A549 (cell line): Measurements from ENCODE around the gene SLC17A9.

Experiments
- BHLHE40 ChIP-seq: IDR thresholded peaks from 2 replicates; pipeline ENCODE4 v1.6.1; 2012; ENCODE audit warnings: low read depth, low read length, inconsistent platforms
- CBX2 ChIP-seq: fragments of 200-600 bp; sonication (generic); IDR thresholded peaks from 2 replicates; pipeline ENCODE4 v1.6.1; 2016; ENCODE audit warnings: low read depth, mild to moderate bottlenecking, borderline replicate concordance
- CBX8 ChIP-seq: fragments of 200-600 bp; sonication (generic); IDR thresholded peaks from 2 replicates; pipeline ENCODE4 v1.6.1; 2016
- CTCF ChIP-seq: fragments of >200 bp; sonication (Bioruptor Twin); formaldehyde crosslinking; IDR thresholded peaks from 3 replicates; pipeline ENCODE4 v1.5.1; 2016
- EP300 ChIP-seq, 2 experiments: fragments of >200 bp; sonication (Bioruptor Twin); formaldehyde crosslinking; IDR thresholded peaks; 2 replicates in 1 of 2; 3 replicates in 1 of 2; pipeline ENCODE4 v1.6.1; 2016 to 2017
- HDAC2 ChIP-seq: fragments of 200-600 bp; sonication (generic); IDR thresholded peaks from 2 replicates; pipeline ENCODE4 v1.6.1; 2016
- MAFK ChIP-seq: fragments of 450-650 bp; IDR thresholded peaks from 2 replicates; pipeline ENCODE4 v1.6.1; 2014; ENCODE audit not compliant: partially characterized antibody
- SMC3 ChIP-seq: fragments of >200 bp; sonication (Bioruptor Twin); formaldehyde crosslinking; IDR thresholded peaks from 3 replicates; pipeline ENCODE4 v1.6.1; 2018; ENCODE audit warnings: inconsistent platforms
- ZC3H11A ChIP-seq: fragments of 450-650 bp; IDR thresholded peaks from 2 replicates; pipeline ENCODE4 v1.6.1; 2014; ENCODE audit warnings: antibody characterized with exemption, mild to moderate bottlenecking
- TF ChIP-seq, protein P1 (sequence below): fragments of 150-350 bp; IDR thresholded peaks from 2 replicates; pipeline ENCODE4 v1.6.1; 2014; ENCODE audit warnings: low read depth, mild to moderate bottlenecking, low read length
- TF ChIP-seq, protein P2 (sequence below): fragments of 200-600 bp; sonication (generic); IDR thresholded peaks from 2 replicates; pipeline ENCODE4 v1.6.1; 2016; ENCODE audit warnings: antibody characterized with exemption, mild to moderate bottlenecking, moderate library complexity

DNA sequence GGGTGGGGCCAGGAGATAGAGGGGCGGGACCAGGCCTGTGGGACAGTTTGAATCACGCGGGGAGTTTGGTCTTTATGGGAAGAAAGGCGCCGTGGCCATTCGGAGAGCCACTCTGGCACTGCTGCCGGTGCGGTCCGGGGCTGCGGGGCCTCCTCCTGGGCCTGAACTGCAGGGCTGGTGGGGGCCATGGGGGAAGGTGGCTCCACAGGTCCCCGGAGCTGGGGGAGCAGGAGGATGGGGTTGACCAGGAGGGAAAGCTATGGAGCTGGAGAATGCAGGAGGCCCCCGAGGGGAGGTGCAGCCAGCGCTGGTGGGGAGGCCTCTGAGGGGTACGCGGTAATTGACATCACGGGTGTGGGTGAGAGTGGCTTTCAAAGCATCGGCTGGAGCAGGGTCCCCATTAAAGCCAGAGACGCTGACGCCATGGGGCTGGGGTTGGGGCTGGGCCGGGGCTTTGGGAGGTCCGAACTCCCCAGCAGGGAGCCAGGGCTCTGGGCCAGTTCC, 56.1 kb downstream of the SLC17A9 start:
- TF ChIP-seq CTCF (no peak), HDAC2 (no peak), MAFK (no peak), CBX2 (no peak), BHLHE40 (no peak), CBX8 (no peak), EP300 (IDR thresholded peaks at IDR 0.05) (no peak), SMC3 (no peak), ZC3H11A (no peak)
- TF ChIP-seq, protein P1, sequence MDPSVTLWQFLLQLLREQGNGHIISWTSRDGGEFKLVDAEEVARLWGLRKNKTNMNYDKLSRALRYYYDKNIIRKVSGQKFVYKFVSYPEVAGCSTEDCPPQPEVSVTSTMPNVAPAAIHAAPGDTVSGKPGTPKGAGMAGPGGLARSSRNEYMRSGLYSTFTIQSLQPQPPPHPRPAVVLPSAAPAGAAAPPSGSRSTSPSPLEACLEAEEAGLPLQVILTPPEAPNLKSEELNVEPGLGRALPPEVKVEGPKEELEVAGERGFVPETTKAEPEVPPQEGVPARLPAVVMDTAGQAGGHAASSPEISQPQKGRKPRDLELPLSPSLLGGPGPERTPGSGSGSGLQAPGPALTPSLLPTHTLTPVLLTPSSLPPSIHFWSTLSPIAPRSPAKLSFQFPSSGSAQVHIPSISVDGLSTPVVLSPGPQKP: no peak
- TF ChIP-seq, protein P2, sequence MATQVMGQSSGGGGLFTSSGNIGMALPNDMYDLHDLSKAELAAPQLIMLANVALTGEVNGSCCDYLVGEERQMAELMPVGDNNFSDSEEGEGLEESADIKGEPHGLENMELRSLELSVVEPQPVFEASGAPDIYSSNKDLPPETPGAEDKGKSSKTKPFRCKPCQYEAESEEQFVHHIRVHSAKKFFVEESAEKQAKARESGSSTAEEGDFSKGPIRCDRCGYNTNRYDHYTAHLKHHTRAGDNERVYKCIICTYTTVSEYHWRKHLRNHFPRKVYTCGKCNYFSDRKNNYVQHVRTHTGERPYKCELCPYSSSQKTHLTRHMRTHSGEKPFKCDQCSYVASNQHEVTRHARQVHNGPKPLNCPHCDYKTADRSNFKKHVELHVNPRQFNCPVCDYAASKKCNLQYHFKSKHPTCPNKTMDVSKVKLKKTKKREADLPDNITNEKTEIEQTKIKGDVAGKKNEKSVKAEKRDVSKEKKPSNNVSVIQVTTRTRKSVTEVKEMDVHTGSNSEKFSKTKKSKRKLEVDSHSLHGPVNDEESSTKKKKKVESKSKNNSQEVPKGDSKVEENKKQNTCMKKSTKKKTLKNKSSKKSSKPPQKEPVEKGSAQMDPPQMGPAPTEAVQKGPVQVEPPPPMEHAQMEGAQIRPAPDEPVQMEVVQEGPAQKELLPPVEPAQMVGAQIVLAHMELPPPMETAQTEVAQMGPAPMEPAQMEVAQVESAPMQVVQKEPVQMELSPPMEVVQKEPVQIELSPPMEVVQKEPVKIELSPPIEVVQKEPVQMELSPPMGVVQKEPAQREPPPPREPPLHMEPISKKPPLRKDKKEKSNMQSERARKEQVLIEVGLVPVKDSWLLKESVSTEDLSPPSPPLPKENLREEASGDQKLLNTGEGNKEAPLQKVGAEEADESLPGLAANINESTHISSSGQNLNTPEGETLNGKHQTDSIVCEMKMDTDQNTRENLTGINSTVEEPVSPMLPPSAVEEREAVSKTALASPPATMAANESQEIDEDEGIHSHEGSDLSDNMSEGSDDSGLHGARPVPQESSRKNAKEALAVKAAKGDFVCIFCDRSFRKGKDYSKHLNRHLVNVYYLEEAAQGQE: no peak
